Measurements from ENCODE around the gene AXIN1.

Gene AXIN1

GRCh38 chr16:303760-304505 is 48.6 kb downstream of the AXIN1 start:
- DNase-seq (ENCODE audit: low spot score): no peak

GRCh38 chr16:301950-302349 is 50.6 kb downstream of the AXIN1 start:
- DNase-seq (ENCODE audit: low spot score): no peak

DNA sequence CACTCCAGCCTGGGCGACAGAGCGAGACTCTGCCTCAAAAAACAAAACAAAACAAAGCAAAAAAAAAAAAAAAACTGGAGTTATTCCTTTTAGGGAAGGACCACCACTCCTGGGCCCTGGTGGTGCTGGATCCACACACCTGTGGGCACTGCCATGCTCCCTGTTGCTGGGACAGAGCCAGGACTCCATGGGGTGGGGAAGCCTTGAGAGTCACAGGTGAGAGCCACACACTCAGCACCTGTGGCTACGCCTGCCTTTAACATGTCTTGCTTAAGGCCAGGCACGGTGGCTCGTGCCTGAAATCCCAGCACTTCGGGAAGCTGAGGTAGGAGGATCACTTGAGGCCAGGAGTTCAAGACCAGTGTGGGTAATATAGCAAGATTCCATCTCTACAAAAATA is 51.3 kb downstream of the AXIN1 start:
- no peak for DNase-seq (ENCODE audit: low spot score)

DNA sequence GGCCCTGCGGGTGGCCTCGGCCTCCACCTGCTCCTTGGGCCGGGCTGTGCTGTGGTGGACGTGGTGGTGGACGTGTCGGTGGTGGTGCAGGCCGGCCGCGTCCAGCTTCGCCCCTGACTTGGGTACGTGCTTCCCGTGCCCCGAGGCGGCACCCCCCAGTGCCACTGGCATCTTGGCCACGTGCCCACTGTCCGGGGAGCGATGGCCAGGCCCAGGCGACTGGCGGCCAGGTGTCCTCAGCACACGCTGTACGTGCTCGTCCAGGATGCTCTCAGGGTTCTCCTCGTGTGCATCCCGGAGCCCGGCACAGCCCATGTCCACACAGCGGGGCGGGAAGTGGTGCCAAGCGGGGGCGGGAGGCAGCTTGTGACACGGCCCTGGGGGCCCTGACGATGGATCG is 54.7 kb downstream of the AXIN1 start:
- DNase-seq (ENCODE audit: low spot score): no peak

GRCh38 chr16:296806-297510 is 55.6 kb downstream of the AXIN1 start:
- no peak for DNase-seq (ENCODE audit: low spot score)

DNA sequence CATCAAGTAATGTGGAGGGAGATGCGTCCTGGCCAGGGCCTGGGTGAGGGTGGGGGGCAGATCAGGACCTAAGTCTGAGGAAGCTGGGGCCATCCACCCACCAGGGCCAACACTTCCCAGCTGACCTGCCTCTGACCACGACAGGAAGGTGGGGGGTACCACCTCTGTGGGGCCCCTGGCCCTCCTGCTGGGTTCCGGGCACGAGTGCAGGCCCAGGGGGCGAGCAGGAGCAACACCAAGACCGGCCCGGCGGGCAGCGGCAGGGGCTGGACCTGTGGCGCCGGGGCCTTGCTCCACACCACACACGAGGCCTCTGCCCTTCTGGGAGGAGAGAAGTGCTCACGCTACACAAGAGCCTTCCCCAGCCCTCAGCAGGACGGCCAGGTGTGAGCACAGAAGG is 56.2 kb downstream of the AXIN1 start:
- DNase-seq (ENCODE audit: low spot score): no peak

DNA sequence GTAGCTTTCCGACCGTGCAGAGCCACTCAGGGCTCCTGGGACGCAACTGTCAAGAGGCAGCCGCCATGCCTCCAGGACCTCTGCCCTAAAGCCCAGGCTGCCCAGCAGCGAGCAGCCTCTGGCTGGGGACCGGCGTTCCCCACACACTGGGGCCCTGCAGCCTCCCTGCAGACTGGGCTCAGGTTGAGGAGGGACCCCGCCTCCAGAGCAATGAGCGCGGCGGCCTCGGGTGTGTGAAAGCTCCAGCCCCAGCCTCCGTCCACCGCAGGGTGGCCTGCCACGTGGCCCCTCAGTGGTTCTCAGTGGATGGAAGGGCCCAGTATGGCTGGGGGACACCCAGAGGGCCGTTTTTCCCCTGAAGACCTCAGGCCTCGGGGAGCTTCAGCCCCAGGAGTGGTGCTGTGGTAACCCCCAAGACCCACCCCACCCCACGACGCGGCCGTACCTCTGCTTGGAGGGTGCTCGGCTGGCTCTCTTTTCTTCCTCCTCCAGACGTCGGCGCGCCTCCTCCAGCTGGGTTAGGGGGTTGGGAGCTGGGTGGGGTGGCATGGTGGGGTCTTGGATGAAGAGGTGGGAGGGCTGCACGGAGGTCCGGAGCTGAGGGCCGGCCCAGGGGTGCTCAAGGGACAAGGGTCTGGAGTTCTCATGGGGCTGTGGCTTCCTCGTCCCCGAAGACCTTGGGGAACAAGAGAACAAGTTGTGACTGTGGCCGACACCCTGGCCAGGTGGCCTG is 59.3 kb downstream of the AXIN1 start:
- no peak for DNase-seq (ENCODE audit: low spot score)

DNA sequence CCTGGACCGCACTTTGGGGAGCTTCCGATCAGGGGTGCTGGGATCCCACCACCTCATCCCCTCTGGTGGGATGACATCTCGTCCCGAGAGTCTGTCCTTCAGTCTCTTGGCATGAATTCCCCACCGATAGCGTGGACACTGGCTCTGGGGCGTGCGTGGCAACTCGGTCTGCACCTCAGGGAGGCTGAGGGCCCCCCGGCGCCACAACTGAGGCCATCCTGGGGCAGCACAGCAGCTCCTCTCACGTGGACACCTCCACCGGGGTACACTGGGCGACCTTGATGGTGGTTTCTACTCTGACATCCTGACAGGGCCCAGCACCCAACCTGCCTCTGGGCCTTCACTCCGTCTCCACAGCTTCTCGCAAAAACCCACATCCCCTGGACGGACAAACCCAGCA is 61.0 kb downstream of the AXIN1 start:
- DNase-seq (ENCODE audit: low spot score): no peak

- DNase-seq (ENCODE audit: low spot score): no peak
Measured at GRCh38 chr16:290681-291405, 61.7 kb downstream of the AXIN1 start.

GRCh38 chr16:290015-290680 is 62.4 kb downstream of the AXIN1 start:
- DNase-seq (ENCODE audit: low spot score): no peak

DNA sequence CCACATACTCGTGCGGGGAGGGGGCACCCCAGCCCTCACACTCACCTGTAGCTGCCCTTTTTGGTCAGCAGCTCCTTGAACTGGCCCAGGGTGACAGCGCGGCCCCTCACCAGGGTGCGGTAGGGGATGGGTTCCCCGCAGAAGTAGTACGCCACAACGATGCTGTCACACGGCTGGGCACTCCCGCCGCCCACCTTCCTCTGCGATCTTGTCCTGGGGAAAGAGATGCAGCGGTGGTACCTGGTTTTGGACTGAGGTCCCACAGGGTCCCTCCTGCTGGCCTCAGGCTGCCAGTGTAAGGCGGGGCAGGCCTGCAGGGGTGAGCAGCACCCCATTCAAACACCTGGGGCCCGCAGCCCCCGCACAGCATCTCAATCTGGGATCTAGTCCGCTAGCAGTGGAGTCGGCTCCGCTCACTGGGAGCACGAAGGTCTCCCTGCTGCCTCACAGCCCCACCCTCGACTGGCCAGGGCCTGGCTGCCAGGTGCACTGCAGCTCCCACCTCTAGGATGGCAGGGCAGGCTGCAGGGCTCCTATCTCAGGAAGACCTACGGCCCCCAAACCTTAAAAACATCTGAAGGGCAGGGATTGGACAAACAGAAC is 63.0 kb downstream of the AXIN1 start:
- DNase-seq (ENCODE audit: low spot score): no peak

GRCh38 chr16:287981-288920 is 64.3 kb downstream of the AXIN1 start:
- DNase-seq (ENCODE audit: low spot score): no peak

- no peak for DNase-seq (ENCODE audit: low spot score)
Measured at GRCh38 chr16:287298-287811, 65.2 kb downstream of the AXIN1 start.

- no peak for DNase-seq (ENCODE audit: low spot score)
Measured at GRCh38 chr16:286491-287297, 65.8 kb downstream of the AXIN1 start.

- no peak for DNase-seq (ENCODE audit: low spot score)
Measured at GRCh38 chr16:285146-286055, 67.1 kb downstream of the AXIN1 start.

DNA sequence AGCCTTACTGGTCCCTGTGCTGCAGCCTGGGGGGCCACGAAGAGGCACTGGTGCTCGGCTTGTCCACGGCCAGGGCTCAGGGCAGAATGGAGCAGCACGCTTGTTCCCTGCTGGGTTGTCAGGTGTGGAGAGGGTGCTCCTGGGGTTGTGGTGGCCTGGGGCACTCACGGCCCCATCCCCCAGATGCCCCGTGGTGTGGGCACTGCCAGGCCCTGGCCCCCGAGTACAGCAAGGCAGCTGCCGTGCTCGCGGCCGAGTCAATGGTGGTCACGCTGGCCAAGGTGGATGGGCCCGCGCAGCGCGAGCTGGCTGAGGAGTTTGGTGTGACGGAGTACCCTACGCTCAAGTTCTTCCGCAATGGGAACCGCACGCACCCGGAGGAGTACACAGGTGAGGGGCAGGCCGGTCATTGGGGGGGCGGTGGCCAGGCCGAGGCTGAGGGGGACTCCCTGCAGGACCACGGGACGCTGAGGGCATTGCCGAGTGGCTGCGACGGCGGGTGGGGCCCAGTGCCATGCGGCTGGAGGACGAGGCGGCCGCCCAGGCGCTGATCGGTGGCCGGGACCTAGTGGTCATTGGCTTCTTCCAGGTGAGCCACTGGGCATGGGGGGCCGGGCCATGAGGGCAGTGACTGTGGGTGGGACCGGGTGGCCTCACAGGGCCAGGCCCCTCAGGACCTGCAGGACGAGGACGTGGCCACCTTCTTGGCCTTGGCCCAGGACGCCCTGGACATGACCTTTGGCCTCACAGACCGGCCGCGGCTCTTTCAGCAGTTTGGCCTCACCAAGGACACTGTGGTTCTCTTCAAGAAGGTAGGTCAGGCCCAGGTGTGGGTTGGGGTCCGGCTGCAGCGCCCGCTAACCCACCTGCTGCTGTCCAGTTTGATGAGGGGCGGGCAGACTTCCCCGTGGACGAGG is 68.1 kb downstream of the AXIN1 start:
- no peak for DNase-seq (ENCODE audit: low spot score)

All from GM03348 (cell line).